Vagina (tissue), 2 donors: ENCODE results near the gene CYP46A1. TPM values are rescaled to one million over a fixed set of nuclear protein-coding genes. Genes with fewer than 3 reads are reported as not detected.

Experiments
- DNase-seq, 2 donors: peaks; one replicate each; pipeline ENCODE4 v3.0.0-alpha.2; 2017; ENCODE audit errors: extremely low spot score in 2 of 2
- H3K27ac ChIP-seq: fragments of 200-600 bp; sonication (generic); one replicate; pipeline ENCODE4 v1.5.1; 2019
- H3K27me3 ChIP-seq: fragments of 200-600 bp; sonication (generic); one replicate; pipeline ENCODE4 v1.5.1; 2019
- H3K36me3 ChIP-seq, 2 donors: fragments of 200-600 bp; sonication (generic); one replicate each; pipeline ENCODE4 v1.5.1; 2017 to 2019
- H3K4me1 ChIP-seq: fragments of 200-600 bp; sonication (generic); one replicate; pipeline ENCODE4 v1.5.1; 2019
- H3K4me3 ChIP-seq, 2 donors: fragments of 200-600 bp; sonication (generic); 1 replicate in 1 of 2; 2 replicates in 1 of 2; pipeline ENCODE4 v1.5.1; 2016 to 2019
- H3K9me3 ChIP-seq: fragments of 200-600 bp; sonication (generic); one replicate; pipeline ENCODE4 v1.5.1; 2019
- POLR2A ChIP-seq, 2 donors: fragments of 450-650 bp; IDR thresholded peaks; one replicate each; pipeline ENCODE4 v1.6.1; 2017; ENCODE audit warnings: antibody characterized with exemption in 2 of 2, mild to moderate bottlenecking in 2 of 2, moderate library complexity in 2 of 2
- POLR2AphosphoS5 ChIP-seq, 2 donors: sonication (generic); formaldehyde crosslinking; IDR thresholded peaks; one replicate each; pipeline ENCODE4 v1.9.0; 2017; ENCODE audit warnings: antibody characterized with exemption in 2 of 2, mild to moderate bottlenecking in 2 of 2, low read depth in 1 of 2; ENCODE audit not compliant: insufficient read depth in 1 of 2
- intact Hi-C: fragments of 100-400 bp; cut with DNase I; formaldehyde crosslinking; loops from one replicate; pipeline ENCODE4 v1.15.1; 2023
- total RNA-seq: library from RNA; depleted of rRNA; stranded (reverse); fragments of >200 nt; gene quantifications from one replicate; pipeline ENCODE4 v1.2.3, GENCODE V29; 2016
- TF ChIP-seq, protein P1 (sequence below), 3 experiments: fragments of 450-650 bp in 2 of 3; fragments of 200-600 bp in 1 of 3; sonication (generic) in 1 of 3; IDR thresholded peaks; one replicate each; pipeline ENCODE4 v1.5.1; 2017 to 2019; ENCODE audit warnings: antibody characterized with exemption in 3 of 3, mild to moderate bottlenecking in 2 of 3, moderate library complexity in 2 of 3

CYP46A1 gene
- total RNA-seq, 1 donor from 2014 or later, result 1.2 TPM

GRCh38 chr14:99643343-99643742 is 40.8 kb upstream of the CYP46A1 start:
- DNase-seq, result no peak
- no peaks in the 10 kb centered on the region for H3K36me3 ChIP-seq
- H3K27ac ChIP-seq, result no peak overlapping the region
- no peaks in the 10 kb centered on the region for H3K9me3 ChIP-seq
- TF ChIP-seq POLR2AphosphoS5 (IDR thresholded peaks at IDR 0.05; ENCODE audit: insufficient read depth in 1 of 2, low read depth in 1 of 2) (no peak), POLR2A (IDR thresholded peaks at IDR 0.05) (no peak)
- TF ChIP-seq, protein P1, sequence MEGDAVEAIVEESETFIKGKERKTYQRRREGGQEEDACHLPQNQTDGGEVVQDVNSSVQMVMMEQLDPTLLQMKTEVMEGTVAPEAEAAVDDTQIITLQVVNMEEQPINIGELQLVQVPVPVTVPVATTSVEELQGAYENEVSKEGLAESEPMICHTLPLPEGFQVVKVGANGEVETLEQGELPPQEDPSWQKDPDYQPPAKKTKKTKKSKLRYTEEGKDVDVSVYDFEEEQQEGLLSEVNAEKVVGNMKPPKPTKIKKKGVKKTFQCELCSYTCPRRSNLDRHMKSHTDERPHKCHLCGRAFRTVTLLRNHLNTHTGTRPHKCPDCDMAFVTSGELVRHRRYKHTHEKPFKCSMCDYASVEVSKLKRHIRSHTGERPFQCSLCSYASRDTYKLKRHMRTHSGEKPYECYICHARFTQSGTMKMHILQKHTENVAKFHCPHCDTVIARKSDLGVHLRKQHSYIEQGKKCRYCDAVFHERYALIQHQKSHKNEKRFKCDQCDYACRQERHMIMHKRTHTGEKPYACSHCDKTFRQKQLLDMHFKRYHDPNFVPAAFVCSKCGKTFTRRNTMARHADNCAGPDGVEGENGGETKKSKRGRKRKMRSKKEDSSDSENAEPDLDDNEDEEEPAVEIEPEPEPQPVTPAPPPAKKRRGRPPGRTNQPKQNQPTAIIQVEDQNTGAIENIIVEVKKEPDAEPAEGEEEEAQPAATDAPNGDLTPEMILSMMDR (IDR thresholded peaks at IDR 0.05), result no peak
- H3K27me3 ChIP-seq, result no peaks in the 10 kb centered on the region
- H3K4me1 ChIP-seq, result peaks cover 14% of the 10 kb centered on the region
- intact Hi-C loops, result no loop called here
- H3K4me3 ChIP-seq, result no peak overlapping the region

- Histone ChIP-seq H3K27me3 (no peaks in the 10 kb centered on the region), H3K9me3 (no peaks in the 10 kb centered on the region), H3K4me3 (no peak overlapping the region), H3K36me3 (no peaks in the 10 kb centered on the region), H3K4me1 (peaks cover 14% of the 10 kb centered on the region), H3K27ac (no peak overlapping the region)
- intact Hi-C loops, result no loop called here
- DNase-seq, result no peak
- TF ChIP-seq POLR2A (IDR thresholded peaks at IDR 0.05) (no peak), POLR2AphosphoS5 (IDR thresholded peaks at IDR 0.05; ENCODE audit: insufficient read depth in 1 of 2, low read depth in 1 of 2) (no peak)
- TF ChIP-seq, protein P1 (IDR thresholded peaks at IDR 0.05), result no peak
Measured at GRCh38 chr14:99644035-99644587, 40.0 kb upstream of the CYP46A1 start.

- TF ChIP-seq, protein P1 (IDR thresholded peaks at IDR 0.05), result no peak
- no peak for TF ChIP-seq POLR2AphosphoS5 (IDR thresholded peaks at IDR 0.05; ENCODE audit: insufficient read depth in 1 of 2, low read depth in 1 of 2)
- DNase-seq, result no peak
- intact Hi-C loops, result no loop called here
Measured at GRCh38 chr14:99644723-99645544, 39.2 kb upstream of the CYP46A1 start, which contains the start of gene HHIPL1. TSS of gene HHIPL1 (plus strand) at chr14:99645129. CDS start at chr14:99645208, 79 bp downstream.

GRCh38 chr14:99645545-99646505 is 38.3 kb upstream of the CYP46A1 start:
- intact Hi-C loops, result no loop called here
- TF ChIP-seq, protein P1 (IDR thresholded peaks at IDR 0.05), result no peak
- TF ChIP-seq POLR2AphosphoS5 (IDR thresholded peaks at IDR 0.05; ENCODE audit: insufficient read depth in 1 of 2, low read depth in 1 of 2), result no peak
- H3K9me3 ChIP-seq, result no peaks in the 10 kb centered on the region
- peak overlapping the region; percentile 48 to 56 for H3K4me3 ChIP-seq
- H3K27ac ChIP-seq, result no peak overlapping the region
- DNase-seq, result no peak
- H3K4me1 ChIP-seq, result peaks cover 14% of the 10 kb centered on the region
- H3K36me3 ChIP-seq, result no peaks in the 10 kb centered on the region
- no peaks in the 10 kb centered on the region for H3K27me3 ChIP-seq

More at GRCh38 chr14:99644723-99645544, 39.2 kb upstream of the CYP46A1 start, which contains the start of gene HHIPL1:
- no peaks in the 10 kb centered on the region for H3K27me3 ChIP-seq
- no peaks in the 10 kb centered on the region for H3K36me3 ChIP-seq
- no peaks in the 10 kb centered on the region for H3K9me3 ChIP-seq
- peak within 1 kb of the TSS; percentile 48 to 56 for H3K4me3 ChIP-seq
- peaks cover 14% of the 10 kb centered on the region for H3K4me1 ChIP-seq
- peak within 1 kb of the TSS; percentile 4 for H3K27ac ChIP-seq
